COLO668 (cell line): ENCODE data around the gene ITIH1.
"Not testable (repeated sequence)": the region's sequence is repeated elsewhere in the genome, so short reads cannot be mapped to it uniquely, and the experiment has no call there.

Source experiments
- DNase-seq: peaks from one replicate; lab custom pipeline; 2025; ENCODE audit not compliant: unreplicated experiment; lab: John Stamatoyannopoulos, UW

The ITIH1 gene, protein sequence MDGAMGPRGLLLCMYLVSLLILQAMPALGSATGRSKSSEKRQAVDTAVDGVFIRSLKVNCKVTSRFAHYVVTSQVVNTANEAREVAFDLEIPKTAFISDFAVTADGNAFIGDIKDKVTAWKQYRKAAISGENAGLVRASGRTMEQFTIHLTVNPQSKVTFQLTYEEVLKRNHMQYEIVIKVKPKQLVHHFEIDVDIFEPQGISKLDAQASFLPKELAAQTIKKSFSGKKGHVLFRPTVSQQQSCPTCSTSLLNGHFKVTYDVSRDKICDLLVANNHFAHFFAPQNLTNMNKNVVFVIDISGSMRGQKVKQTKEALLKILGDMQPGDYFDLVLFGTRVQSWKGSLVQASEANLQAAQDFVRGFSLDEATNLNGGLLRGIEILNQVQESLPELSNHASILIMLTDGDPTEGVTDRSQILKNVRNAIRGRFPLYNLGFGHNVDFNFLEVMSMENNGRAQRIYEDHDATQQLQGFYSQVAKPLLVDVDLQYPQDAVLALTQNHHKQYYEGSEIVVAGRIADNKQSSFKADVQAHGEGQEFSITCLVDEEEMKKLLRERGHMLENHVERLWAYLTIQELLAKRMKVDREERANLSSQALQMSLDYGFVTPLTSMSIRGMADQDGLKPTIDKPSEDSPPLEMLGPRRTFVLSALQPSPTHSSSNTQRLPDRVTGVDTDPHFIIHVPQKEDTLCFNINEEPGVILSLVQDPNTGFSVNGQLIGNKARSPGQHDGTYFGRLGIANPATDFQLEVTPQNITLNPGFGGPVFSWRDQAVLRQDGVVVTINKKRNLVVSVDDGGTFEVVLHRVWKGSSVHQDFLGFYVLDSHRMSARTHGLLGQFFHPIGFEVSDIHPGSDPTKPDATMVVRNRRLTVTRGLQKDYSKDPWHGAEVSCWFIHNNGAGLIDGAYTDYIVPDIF

DNA sequence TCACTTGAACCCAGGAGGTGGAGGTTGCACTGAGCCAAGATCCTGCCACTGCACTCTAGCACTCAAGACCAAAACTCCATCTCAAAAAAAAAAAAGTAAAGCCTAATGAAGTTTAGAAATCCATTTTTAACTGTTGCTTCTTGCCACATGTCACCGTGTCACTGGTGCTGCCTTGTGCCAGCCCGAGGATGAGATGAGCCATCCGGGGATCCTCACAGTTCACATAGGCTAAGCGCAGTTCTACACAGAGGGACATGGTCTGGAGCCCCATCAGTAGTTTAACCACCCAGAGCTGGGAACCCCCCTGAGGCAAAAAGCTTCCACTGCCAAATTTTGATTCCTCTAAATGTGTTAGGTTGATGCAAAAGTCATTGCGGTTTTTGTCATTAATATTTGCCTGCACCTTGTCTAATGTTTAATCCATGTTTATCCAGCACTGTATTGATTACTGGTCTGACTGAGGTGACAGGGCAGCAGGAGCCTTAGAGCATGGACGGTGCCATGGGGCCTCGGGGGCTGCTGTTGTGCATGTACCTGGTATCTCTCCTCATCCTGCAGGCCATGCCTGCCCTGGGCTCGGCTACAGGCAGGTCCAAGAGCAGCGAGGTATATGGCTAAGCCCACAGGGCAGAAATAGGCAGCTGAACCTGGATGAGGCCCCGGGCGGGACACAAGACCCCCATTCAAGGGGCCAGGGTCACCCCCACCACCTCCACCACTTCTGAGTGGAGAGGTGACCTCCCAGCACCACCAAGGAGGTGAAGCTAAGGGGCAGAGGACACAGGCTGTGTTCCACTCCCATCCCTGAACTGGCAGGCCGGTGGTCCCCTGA lies at the start of gene ITIH1:
Gene ITIH1, plus strand, starts transcription at position 473 of the 832 bp plus-strand sequence. Its CDS starts 17 bp downstream, at position 490.
- no peak for DNase-seq

DNA sequence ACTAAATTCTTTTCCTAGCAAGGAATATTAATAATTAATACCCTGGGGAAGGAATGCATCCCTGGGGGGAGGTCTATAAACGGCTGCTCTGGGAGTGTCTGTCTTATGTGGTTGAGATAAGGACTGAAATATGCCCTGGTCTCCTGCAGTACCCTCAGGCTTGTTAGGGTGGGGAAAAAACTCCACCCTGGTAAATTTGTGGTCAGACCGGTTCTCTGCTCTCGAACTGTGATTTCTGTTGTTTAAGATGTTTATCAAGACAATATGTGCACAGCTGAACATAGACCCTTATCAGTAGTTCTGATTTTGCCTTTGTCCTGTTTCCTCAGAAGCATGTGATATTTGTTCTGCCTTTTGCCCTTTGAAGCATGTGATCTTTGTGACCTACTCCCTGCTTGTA lies 48.6 kb upstream of the ITIH1 start:
- DNase-seq = not testable (repeated sequence)

DNA sequence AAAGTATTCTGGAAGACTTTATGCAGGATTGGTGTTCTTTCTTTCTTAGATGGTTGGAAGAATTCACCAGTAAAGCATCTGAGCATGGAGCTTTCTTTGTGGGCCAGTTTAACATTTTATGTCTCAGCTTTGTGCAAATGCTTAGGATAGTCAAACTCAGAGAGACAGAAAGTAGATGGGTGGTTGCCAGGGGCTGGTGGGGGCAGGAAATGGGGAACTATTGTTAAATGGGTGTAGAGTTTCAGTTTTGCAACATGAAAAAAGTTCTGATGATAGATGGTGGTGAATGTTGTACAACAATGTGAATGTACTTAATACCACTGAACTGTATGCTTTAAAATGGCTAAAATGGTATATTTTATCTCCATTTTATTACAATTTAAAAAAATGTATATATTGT lies 46.7 kb upstream of the ITIH1 start:
- DNase-seq = no peak

DNA sequence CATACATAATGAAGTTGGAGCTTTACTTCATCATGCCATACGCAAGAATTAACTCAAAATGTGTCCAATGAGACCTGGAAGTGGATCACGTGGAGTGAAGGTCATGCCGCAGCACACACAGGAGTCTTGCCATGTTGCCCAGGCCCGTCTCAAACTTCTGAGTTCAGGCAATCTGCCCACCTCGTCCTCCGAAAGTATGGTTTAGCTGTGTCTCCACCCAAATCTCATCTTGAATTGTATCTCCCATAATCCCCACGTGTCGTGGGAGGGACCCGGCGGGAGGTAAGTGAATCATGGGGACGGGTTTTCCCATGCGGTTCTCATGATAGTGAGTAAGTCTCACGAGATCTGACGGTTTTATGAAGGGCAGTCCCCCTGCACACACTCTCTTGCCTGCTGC lies 45.8 kb upstream of the ITIH1 start:
- DNase-seq = no peak

DNA sequence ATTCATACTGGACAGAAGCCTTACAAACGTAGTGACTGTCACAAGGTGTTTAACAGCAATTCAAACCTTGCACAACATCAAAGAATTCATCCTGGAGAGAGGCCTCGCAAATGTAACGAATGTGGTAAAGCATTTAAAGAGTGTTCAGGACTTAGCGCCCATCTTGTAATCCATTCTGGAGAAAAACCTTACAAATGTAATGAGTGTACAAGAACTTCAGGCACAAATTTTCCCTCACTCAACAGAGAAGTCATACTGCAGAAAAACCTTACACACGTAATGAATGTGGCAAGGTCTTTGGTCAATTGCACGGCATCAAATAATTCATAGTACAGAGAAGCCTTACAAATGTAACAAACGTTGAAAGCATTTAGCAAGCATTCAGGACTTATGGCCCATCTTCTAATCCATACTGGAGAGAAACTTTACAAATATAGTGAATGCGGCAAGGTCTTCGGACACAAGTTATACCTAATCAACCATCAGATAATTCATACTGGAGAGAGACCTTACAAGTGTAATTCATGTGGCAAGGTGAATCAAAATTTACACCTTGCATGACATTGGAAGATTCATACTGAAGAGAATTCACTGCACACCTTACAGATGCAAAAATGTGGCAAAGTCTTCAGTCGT lies 44.0 kb upstream of the ITIH1 start:
- no peak for DNase-seq

DNA sequence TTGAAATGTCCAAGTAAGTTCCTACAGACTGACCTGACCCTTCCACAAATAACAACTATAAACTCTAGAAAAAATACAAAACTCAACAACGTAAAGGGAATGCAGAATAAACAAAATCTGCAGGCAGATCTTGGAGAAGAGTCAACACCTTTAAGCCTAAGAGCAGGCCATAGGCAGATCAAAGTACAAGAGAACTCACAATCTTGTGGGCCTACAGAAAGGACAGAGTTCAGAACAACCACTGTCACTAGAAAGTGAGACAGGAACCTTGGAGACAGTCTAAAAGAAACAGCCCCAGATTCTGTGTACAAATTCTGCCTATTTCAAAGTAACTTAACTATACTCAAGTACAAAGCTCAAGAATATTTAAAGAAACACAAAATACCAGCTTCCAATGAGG lies 37.7 kb upstream of the ITIH1 start:
- no peak for DNase-seq

DNA sequence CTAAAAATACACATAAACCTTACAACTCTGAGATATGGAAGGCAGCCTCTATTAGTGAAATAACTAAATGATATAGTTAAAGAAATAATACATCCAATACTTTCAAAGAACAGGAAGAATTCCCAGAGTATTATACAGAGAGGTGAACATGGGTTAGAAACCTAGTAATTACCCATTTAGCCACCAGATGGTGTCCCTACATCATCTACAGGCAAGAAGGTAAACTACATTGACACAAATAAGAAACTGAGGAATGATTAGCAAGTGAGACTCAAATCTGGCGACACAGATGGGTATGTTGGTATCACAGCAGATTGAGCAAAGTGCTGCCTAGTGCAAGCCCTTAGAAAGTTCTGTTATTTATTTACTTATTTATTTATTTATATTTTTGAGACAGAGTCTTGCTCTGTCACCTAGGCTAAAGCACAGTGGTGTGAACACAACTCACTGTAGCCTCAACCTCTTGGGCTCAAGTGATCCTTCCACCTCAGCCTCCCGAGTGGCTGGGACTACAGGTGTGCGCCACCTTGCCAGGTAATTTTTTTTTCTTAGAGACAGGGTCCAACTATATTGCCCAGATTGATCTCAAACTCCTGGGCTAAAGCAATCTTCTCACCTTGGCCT lies 34.9 kb upstream of the ITIH1 start:
- DNase-seq = no peak

DNA sequence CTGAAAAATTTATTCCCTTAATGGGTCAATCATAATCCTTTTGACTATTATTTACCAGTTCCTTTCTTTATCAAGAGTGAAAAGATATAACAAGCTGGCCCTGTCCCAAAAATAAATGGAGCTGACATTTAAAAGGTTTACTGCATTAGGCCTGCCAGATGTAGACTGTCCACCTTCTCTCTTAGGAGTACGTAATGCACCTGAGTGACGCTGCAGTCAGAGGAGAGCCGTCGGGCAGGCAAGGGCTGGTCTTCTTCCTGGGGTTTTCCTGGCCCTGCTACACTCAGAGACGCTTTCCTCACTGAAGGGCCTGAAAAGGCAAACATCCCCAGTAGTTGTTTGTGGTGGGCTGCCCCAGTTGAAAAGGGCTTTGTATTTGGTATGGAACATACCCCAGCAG lies 34.2 kb upstream of the ITIH1 start:
- DNase-seq = no peak

DNA sequence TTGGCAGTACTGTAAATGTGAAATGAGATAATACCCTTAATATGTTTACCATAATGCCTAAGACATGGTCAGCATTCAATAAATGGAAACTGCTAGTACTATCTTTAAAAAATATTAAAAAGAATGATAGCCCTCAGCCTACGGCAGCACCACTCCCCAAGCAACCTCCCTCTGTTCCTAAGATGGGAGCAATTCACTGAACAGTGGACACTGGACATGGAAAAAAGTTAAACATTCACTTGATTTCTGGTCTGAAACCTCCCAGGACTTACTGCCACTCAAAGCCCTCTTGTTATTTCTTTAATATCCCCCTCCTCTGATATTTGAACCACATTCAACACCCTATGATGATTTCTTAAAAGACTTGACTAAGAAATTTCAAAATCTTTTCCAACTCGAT lies 33.7 kb upstream of the ITIH1 start:
- DNase-seq = no peak

DNA sequence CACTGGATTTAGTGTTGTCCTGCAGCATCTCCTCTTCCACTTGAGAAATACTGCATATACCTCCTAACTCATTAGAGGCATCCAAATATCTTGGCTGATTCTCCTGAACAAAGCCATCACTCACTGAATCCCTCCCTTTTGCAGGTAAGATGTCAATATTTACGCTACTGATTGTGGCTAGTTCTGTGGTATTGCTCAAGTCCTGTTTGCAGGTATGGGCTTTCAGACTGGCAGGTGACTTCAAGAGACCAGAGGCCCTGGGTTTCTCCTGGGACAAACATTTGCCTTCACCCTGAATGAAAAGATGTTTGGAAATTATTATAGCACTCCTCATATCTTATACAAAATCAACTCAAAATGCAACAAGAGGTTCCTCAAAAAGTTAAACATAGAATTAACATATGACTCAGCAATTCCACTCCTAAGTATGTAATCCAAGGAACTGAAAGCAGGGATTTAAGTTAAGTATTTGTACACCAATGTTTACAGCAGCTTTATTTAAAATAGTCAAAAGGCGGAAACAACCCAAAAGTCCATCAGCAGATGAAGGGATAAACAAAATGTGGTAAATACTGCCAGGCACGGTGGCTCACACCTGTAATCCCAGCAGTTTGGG lies 25.2 kb upstream of the ITIH1 start:
- no peak for DNase-seq

DNA sequence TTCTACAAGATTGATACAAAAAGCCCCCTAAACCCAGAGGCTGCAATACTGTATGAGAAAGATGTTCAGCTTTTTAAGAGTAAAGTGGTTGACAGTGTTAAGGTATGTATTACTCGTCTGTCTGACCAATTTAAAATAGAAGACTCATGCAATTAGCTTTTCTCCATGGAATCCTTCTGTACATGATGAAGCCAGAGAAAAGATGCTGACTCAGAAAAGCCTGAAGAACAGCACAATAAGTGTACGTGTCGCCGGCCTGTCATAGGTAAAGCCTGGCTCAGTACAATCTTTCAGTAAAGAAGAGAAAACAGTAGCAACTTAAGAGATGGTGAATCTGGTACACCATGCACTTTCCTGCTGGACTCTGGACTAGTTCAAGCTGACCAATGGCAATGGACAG lies 23.0 kb upstream of the ITIH1 start:
- no peak for DNase-seq

DNA sequence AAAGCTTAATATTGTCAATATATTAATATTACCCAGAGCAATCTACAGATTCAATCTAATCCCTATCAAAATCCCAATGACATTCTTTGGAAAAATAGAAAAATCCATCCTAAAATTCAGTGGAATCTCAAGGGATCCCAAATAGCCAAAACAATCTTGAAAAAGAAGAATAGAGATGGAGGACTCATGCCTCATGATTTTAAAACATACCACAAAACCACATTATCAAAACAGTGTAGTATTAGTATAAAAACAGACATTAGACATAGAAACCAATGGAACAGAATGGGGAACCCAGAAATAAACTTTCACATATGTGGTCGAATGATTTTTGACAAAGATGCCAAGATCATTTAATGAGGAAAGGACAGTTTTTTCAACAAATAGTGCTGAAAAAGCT lies 21.3 kb upstream of the ITIH1 start:
- DNase-seq = no peak

DNA sequence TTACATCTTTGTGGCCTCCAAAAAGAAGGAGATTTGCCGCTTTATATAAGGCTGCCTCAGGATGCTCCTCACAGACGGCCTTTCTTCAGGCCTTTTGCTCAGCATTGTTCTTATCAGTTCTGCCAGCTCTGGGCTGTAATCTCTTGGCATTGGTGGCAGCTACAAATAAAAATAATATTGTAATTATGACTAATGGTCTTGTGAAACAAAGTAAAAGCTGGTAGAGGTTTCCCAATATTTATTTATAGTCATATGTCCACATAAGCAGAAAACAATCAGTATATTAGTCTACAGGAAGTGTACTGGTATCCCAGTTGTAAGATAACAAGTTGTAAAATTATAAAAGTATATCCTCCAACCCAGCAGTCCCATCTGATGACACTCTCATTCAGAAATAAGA lies 13.9 kb upstream of the ITIH1 start:
- no peak for DNase-seq

DNA sequence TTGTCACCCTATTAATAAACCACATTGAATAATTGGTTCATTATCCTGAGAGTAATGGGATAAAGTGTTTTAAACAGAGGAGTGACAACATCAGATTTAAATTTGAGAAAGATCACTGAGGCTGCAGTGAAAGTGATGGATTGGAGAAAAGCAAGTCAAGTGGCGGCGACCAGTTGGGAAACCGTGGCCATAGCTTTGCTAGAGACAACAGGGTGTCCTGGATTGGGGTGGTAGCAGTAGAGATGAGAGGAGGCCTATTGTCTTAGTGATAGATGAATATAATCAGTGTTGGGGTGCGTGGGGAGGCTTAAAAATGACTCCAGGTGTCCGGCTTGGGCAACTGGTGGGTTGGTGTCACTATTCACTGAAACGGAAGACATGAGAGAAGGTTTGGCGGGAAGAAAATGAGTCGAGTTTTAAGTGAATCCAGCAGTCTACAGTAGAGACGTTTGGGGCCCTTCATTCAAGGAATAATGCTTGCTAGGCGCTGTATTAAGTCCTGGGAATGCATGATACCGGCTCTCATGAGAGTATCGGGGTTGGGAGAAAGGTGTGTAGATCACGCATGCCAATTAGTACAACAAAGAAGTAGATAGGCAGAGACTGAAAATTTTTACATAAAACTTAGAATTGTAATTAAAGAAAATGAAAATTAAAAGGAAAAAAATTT lies 7.5 kb upstream of the ITIH1 start:
- DNase-seq = no peak

DNA sequence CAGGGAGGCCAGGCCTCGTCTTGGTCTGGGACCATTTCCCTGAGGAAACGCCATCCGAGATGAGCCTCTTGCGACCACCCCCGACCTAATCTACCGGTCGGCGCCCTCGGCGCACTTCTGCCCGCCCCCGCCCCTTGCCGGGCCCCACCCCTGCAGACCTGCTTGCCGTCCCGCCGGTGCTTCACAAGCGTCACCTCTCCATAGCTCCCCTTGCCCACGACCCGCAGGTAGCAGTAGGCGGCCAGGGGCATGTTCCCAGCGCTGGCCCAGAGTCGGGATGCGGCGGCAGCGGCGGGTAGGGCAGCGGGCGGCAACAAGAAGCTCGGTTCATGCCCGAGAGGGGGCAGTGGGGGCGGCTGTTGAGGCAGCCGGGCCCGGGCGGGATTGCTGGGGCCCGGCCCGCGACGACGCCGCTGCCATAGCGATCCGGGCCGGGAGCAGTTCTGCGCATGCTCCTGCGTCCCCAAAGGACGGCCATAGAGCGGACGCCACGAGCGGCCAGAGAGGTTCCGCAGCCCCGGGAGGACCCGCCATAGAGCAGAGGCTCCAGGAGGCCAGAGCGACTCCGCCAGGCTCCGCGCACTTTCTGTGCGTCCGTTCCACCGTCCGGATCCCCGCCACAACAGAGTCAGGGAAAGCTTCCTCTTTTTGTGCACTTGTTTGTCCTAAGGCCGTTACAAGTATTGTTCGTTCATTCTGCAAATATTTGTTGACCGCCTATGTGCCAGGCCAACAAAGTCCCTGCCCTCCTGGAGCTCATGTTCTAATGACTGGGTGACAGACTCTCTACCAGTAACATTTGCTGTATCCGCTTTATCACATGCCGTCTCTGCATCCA lies 6.7 kb upstream of the ITIH1 start, which contains the start of gene NEK4:
Gene NEK4, minus strand, starts transcription at position 445 of the 838 bp plus-strand sequence. Its CDS starts 194 bp downstream, at position 251.
- DNase-seq = peak; percentile 90

DNA sequence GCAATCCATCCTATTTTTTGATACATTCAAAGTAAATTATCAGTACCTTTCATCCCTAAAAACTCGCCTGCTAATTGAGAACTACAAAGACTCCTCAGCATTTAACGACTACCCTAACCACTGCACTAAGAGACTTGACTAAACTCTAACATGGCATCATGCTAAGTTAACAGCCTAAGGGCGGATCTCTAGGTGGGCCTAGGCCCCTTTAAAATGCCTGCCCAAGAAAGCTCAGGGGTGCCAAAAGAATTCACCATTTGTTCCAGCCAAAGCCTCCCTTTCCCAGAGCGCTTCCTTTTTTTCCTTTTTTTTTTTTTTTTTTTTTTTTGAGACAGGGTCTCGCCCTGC lies 6.1 kb upstream of the ITIH1 start:
- no peak for DNase-seq

DNA sequence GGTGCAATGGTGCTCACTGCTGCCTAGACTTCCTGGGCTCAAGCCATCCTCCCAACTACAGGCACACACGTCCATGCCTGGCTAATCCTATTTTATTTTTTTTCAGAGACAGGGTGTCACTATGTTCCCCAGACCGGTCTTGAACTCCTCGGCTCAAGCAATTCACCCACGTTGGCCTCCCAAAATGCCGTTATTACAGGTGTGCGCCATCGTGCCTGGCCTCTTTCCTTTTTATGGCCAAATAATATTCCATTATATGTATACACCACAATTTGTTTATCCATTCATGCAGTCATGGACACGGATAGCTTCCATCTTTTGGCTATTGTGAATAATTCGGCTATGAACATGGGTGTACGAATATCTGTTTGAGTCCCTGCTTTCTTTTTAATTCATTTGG lies 5.7 kb upstream of the ITIH1 start:
- no peak for DNase-seq

DNA sequence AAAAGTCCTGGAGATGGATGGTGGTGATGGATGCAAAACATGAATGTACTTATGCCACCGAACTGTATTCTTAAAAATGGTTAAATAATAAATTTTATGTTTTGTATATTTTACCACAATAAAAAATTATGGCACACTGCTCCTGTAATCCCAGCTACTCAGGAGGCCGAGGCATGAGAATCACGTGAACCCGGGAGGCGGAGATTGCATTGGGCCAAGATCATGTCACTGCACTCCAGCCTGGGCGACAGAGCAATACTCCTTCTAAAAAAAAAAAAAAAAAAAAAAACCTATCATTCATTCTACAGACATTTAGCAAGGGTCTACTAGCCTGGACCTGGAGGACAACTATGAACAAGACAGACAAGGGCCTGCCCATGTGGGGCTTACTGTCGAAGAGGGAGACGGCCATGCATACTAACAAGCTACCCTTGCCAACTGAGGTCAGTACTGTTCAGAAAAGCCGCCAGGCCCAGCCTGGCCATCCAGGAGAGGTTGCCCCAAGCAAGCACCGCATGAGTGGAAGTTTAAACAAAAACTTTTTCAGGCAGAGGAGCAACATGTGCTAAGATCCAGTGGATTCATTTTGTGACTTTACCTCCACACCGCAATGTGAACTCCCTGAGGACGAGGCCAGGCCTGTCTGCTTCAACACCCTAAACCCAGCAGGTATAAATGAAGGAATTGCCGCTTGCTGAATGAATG lies 3.9 kb upstream of the ITIH1 start:
- DNase-seq = no peak
